Glutamatergic neuron (in vitro differentiated cells): ENCODE measurements around the gene ME3. TPM values are rescaled to one million over a fixed set of nuclear protein-coding genes. Genes with fewer than 3 reads are reported as not detected.

Experiments
- DNase-seq: peaks from one replicate; pipeline ENCODE4 v3.0.0; 2022
- H3K27ac Mint-ChIP-seq: one replicate; pipeline ENCODE4 v1.8.0; 2020; ENCODE audit warnings: mild to moderate bottlenecking, mixed read lengths, inconsistent platforms; ENCODE audit not compliant: unreplicated experiment
- H3K27me3 Mint-ChIP-seq: one replicate; pipeline ENCODE4 v1.8.0; 2020; ENCODE audit warnings: mild to moderate bottlenecking, moderate library complexity, mixed read lengths, inconsistent platforms; ENCODE audit not compliant: unreplicated experiment
- H3K36me3 Mint-ChIP-seq: one replicate; pipeline ENCODE4 v1.8.0; 2020; ENCODE audit warnings: mild to moderate bottlenecking, mixed read lengths, inconsistent platforms; ENCODE audit not compliant: unreplicated experiment
- H3K4me1 Mint-ChIP-seq: one replicate; pipeline ENCODE4 v1.8.0; 2020; ENCODE audit warnings: mild to moderate bottlenecking, low read depth, mixed read lengths, inconsistent platforms; ENCODE audit not compliant: unreplicated experiment
- H3K4me3 Mint-ChIP-seq: one replicate; pipeline ENCODE4 v1.8.0; 2020; ENCODE audit warnings: mild to moderate bottlenecking, mixed read lengths, inconsistent platforms; ENCODE audit not compliant: unreplicated experiment
- H3K9me3 Mint-ChIP-seq: one replicate; pipeline ENCODE4 v1.8.0; 2020; ENCODE audit warnings: mild to moderate bottlenecking, moderate library complexity, mixed read lengths, inconsistent platforms; ENCODE audit not compliant: unreplicated experiment
- total RNA-seq: library from RNA; stranded (reverse); fragmentation: NEBNext Ultra II Directional; extraction: Animal tissue kit (Norgen Biotek cat#: 25700); gene quantifications from one replicate; pipeline ENCODE4 v1.2.1, GENCODE V29; 2021; ENCODE audit not compliant: unreplicated experiment
- TF ChIP-seq, protein P1 (sequence below): fragments of 200-600 bp; sonication (generic); IDR thresholded peaks from one replicate; pipeline ENCODE4 v1.5.0; 2021; ENCODE audit not compliant: partially characterized antibody, unreplicated experiment

Gene ME3
- total RNA-seq, 1 donor from 2014 or later = 12.4 TPM

- no peak for DNase-seq
- H3K27me3 Mint-ChIP-seq = no peaks in the 10 kb centered on the region
- TF ChIP-seq, protein P1, sequence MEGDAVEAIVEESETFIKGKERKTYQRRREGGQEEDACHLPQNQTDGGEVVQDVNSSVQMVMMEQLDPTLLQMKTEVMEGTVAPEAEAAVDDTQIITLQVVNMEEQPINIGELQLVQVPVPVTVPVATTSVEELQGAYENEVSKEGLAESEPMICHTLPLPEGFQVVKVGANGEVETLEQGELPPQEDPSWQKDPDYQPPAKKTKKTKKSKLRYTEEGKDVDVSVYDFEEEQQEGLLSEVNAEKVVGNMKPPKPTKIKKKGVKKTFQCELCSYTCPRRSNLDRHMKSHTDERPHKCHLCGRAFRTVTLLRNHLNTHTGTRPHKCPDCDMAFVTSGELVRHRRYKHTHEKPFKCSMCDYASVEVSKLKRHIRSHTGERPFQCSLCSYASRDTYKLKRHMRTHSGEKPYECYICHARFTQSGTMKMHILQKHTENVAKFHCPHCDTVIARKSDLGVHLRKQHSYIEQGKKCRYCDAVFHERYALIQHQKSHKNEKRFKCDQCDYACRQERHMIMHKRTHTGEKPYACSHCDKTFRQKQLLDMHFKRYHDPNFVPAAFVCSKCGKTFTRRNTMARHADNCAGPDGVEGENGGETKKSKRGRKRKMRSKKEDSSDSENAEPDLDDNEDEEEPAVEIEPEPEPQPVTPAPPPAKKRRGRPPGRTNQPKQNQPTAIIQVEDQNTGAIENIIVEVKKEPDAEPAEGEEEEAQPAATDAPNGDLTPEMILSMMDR = no peak
- H3K27ac Mint-ChIP-seq = no peak overlapping the region
- H3K4me3 Mint-ChIP-seq = no peak overlapping the region
- no peaks in the 10 kb centered on the region for H3K4me1 Mint-ChIP-seq
- H3K9me3 Mint-ChIP-seq = no peaks in the 10 kb centered on the region
- H3K36me3 Mint-ChIP-seq = no peaks in the 10 kb centered on the region
These were observed 14.1 kb upstream of the ME3 start for GRCh38 chr11:86686531-86686930.

DNA sequence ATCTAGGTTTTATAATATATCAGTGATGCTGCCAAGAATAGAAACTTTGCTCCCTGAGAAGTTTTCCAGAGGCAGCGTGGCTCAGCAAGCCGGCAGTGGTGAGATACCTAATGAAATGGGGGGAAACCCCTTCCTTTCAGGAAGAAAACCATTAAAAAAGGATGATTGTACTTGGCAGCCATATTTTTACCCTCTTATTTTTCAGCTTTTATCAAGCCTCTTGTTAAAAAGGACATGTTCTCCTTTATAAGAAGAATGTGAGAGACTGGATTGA lies 9.0 kb upstream of the ME3 start:
- Mint-ChIP-seq H3K4me1 (peaks cover 2% of the 10 kb centered on the region), H3K27ac (no peak overlapping the region), H3K4me3 (no peak overlapping the region), H3K36me3 (no peaks in the 10 kb centered on the region), H3K9me3 (no peaks in the 10 kb centered on the region), H3K27me3 (no peaks in the 10 kb centered on the region)
- TF ChIP-seq, protein P1 = no peak
- DNase-seq = no peak

DNA sequence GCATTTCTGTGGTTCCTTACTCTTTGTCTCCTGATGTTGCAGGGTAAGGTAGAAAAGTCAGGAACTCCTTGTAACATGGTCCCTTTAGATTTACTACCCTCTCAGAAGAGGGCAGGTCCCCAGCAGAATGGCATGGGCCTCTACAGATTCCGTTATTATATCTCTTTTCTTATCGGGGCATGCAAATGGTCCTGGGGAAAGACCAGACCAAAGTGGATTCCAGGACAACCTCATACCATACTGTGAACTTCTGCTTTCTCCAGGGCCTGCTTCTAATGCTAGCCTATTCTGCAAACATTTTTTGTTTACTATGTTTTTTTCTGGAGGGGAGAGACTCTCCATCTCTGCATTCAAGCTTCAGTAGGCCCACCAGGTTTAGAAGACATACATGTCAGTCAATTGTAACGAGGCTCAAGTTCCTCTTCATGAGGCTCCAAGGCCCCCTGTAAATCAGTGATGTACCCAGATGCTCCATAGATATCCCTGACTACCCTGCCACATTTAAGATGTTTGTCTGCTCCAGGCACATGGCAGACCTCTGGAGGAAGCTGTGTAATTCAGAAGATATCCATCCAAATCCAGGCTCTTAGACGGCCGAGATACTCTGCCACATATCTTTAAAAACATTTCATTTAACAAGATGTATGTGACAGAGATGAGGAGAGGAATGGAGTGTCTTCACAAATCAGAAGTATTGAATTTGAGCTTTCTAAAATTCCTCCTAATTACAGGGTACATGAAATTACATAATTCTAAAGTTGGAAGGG lies 8.5 kb upstream of the ME3 start:
- H3K4me3 Mint-ChIP-seq = no peak overlapping the region
- no peaks in the 10 kb centered on the region for H3K9me3 Mint-ChIP-seq
- H3K36me3 Mint-ChIP-seq = no peaks in the 10 kb centered on the region
- H3K27me3 Mint-ChIP-seq = no peaks in the 10 kb centered on the region
- no peak overlapping the region for H3K27ac Mint-ChIP-seq
- TF ChIP-seq, protein P1 = no peak
- peaks cover 2% of the 10 kb centered on the region for H3K4me1 Mint-ChIP-seq
- DNase-seq = no peak

DNA sequence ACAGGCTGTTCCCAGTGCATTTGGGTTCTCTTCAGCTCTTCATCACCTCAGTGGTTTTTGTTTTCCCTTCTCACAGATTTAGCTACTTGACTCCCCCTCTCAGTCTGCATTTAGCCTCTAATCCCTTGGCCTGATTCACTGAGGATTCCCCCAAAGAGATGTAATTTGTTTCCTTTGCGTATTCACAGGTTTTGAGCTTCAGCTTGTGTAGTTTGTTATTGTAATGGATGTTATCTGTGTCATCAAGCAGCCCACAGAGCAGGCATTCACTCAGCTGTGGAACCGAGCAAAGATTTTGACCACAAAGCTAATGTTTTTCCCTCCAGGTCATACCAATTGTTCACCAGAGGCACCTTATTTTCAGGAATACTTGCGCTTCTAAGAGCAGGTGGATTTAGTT lies 6.4 kb upstream of the ME3 start:
- no peak for DNase-seq
- H3K27me3 Mint-ChIP-seq = no peaks in the 10 kb centered on the region
- no peak overlapping the region for H3K4me3 Mint-ChIP-seq
- TF ChIP-seq, protein P1 = no peak
- H3K9me3 Mint-ChIP-seq = no peaks in the 10 kb centered on the region
- H3K36me3 Mint-ChIP-seq = no peaks in the 10 kb centered on the region
- H3K27ac Mint-ChIP-seq = peak overlapping the region; percentile 53
- H3K4me1 Mint-ChIP-seq = peaks cover 2% of the 10 kb centered on the region

GRCh38 chr11:86678296-86678695 lies 5.9 kb upstream of the ME3 start:
- peaks cover 2% of the 10 kb centered on the region for H3K9me3 Mint-ChIP-seq
- H3K4me3 Mint-ChIP-seq = no peak overlapping the region
- peak overlapping the region; percentile 53 for H3K27ac Mint-ChIP-seq
- DNase-seq = no peak
- no peaks in the 10 kb centered on the region for H3K36me3 Mint-ChIP-seq
- no peaks in the 10 kb centered on the region for H3K27me3 Mint-ChIP-seq
- H3K4me1 Mint-ChIP-seq = peaks cover 2% of the 10 kb centered on the region
- TF ChIP-seq, protein P1 = no peak
